Stimulated activated naive CD8-positive, alpha-beta T cell treated with anti-CD3 and anti-CD28 coated beads, Interleukin-15, amount 100 ng/mL, for 72 hours (primary cell): ENCODE measurements around the gene ISG15.
"Not testable (repeated sequence)": the region's sequence is repeated elsewhere in the genome, so short reads cannot be mapped to it uniquely, and the experiment has no call there.

Experiments
- ATAC-seq: fragments of 150-1000 bp; cut with Tn5 transposase; 2 replicates; pipeline ENCODE4 v1.10.0; 2021; ENCODE audit warnings: mild to moderate bottlenecking, moderate library complexity
- DNase-seq, 2 donors: peaks; one replicate each; pipeline ENCODE4 v3.0.0; 2021 to 2022
- H3K27ac Mint-ChIP-seq, 2 donors: one replicate each; pipeline ENCODE4 v1.8.0; 2022; ENCODE audit warnings: mild to moderate bottlenecking in 2 of 2, mixed read lengths in 2 of 2, moderate library complexity in 2 of 2
- H3K27me3 Mint-ChIP-seq: one replicate; pipeline ENCODE4 v1.8.0; 2022; ENCODE audit warnings: mixed read lengths
- H3K4me1 Mint-ChIP-seq: one replicate; pipeline ENCODE4 v1.8.0; 2022; ENCODE audit warnings: mild to moderate bottlenecking, mixed read lengths
- H3K4me3 Mint-ChIP-seq, 2 donors: one replicate each; pipeline ENCODE4 v1.8.0; 2022; ENCODE audit warnings: mild to moderate bottlenecking in 2 of 2, mixed read lengths in 2 of 2, moderate library complexity in 1 of 2
- H3K9me3 Mint-ChIP-seq, 2 donors: one replicate each; pipeline ENCODE4 v1.8.0; 2022; ENCODE audit warnings: mixed read lengths in 2 of 2

ISG15 gene

GRCh38 chr1:1011396-1011949 is 1.8 kb upstream of the ISG15 start:
- Mint-ChIP-seq H3K4me3 (no peak overlapping the region), H3K27ac (peak overlapping the region in 1 of 2 donors; percentile 27), H3K27me3 (peaks cover 5% of the 10 kb centered on the region), H3K4me1 (peaks cover 30% of the 10 kb centered on the region), H3K9me3 (no peaks in the 10 kb centered on the region)
- ATAC-seq (no peak), DNase-seq (no peak)

GRCh38 chr1:1012736-1013104 is 577 bp upstream of the ISG15 start:
- ATAC-seq: peak; percentile 26
- H3K9me3 Mint-ChIP-seq, DNase-seq, H3K27me3 Mint-ChIP-seq: not testable (repeated sequence)
- peaks cover 37% of the 10 kb centered on the region for H3K4me1 Mint-ChIP-seq
- peak overlapping the region; percentile 91 to 99 for H3K4me3 Mint-ChIP-seq
- peak overlapping the region; percentile 88 to 99 for H3K27ac Mint-ChIP-seq

- H3K4me3 Mint-ChIP-seq: peak overlapping the region; percentile 91 to 99
- H3K9me3 Mint-ChIP-seq: no peaks in the 10 kb centered on the region
- peak overlapping the region; percentile 92 to 99 for H3K27ac Mint-ChIP-seq
- no peaks in the 10 kb centered on the region for H3K27me3 Mint-ChIP-seq
- DNase-seq (no peak), ATAC-seq (no peak)
- peaks cover 37% of the 10 kb centered on the region for H3K4me1 Mint-ChIP-seq
Measured at GRCh38 chr1:1013922-1014648, 788 bp downstream of the ISG15 start.

- ATAC-seq: no peak
- H3K4me3 Mint-ChIP-seq: peak overlapping the region; percentile 91 to 99
- H3K4me1 Mint-ChIP-seq: peaks cover 37% of the 10 kb centered on the region
- no peak for DNase-seq
- peak overlapping the region; percentile 92 to 99 for H3K27ac Mint-ChIP-seq
- no peaks in the 10 kb centered on the region for H3K9me3 Mint-ChIP-seq
- no peaks in the 10 kb centered on the region for H3K27me3 Mint-ChIP-seq
Measured at GRCh38 chr1:1014799-1015681, 1.7 kb downstream of the ISG15 start.

GRCh38 chr1:1017397-1018320 is 4.4 kb downstream of the ISG15 start:
- DNase-seq, H3K27me3 Mint-ChIP-seq, H3K27ac Mint-ChIP-seq, H3K9me3 Mint-ChIP-seq, ATAC-seq: not testable (repeated sequence)
- Mint-ChIP-seq H3K4me3 (peak overlapping the region; percentile 15 to 52), H3K4me1 (peaks cover 53% of the 10 kb centered on the region)

- not testable (repeated sequence) for H3K27ac Mint-ChIP-seq, H3K4me3 Mint-ChIP-seq, H3K9me3 Mint-ChIP-seq, ATAC-seq, DNase-seq
- Mint-ChIP-seq H3K4me1 (peaks cover 53% of the 10 kb centered on the region), H3K27me3 (peaks cover 13% of the 10 kb centered on the region)
Measured at GRCh38 chr1:1018321-1018685, 5.0 kb downstream of the ISG15 start.

GRCh38 chr1:1019122-1019999 is 6.1 kb downstream of the ISG15 start:
- peak; percentile 73 for ATAC-seq
- Mint-ChIP-seq H3K4me3 (peak overlapping the region; percentile 57 to 64), H3K9me3 (no peaks in the 10 kb centered on the region), H3K27me3 (peaks cover 15% of the 10 kb centered on the region), H3K4me1 (peaks cover 44% of the 10 kb centered on the region), H3K27ac (peak overlapping the region in 1 of 2 donors; percentile 19)
- DNase-seq: peak; percentile 81 to 87

GRCh38 chr1:1020000-1020404 is 6.7 kb downstream of the ISG15 start, which contains the start of gene AGRN:
AGRN (plus strand) TSS chr1:1020120; CDS start chr1:1020173, 53 bp downstream.
- DNase-seq: peak in 1 of 2 donors; percentile 51

GRCh38 chr1:1020415-1021009 is 7.2 kb downstream of the ISG15 start:
- ATAC-seq (peak; percentile 20), DNase-seq (peak in 1 of 2 donors; percentile 47)
- Mint-ChIP-seq H3K9me3 (no peaks in the 10 kb centered on the region), H3K27me3 (peaks cover 15% of the 10 kb centered on the region), H3K4me3 (peak overlapping the region; percentile 56 to 70), H3K27ac (no peak overlapping the region), H3K4me1 (peaks cover 33% of the 10 kb centered on the region)

More at GRCh38 chr1:1020000-1020404, 6.7 kb downstream of the ISG15 start, which contains the start of gene AGRN:
- Mint-ChIP-seq H3K27ac (peak within 1 kb of the TSS in 1 of 2 donors; percentile 19), H3K4me3 (peak within 1 kb of the TSS; percentile 69 to 84), H3K27me3 (peaks cover 15% of the 10 kb centered on the region), H3K4me1 (peaks cover 38% of the 10 kb centered on the region), H3K9me3 (no peaks in the 10 kb centered on the region)
- ATAC-seq: peak; percentile 34

- Mint-ChIP-seq H3K4me3 (peak overlapping the region; percentile 56 to 70), H3K9me3 (no peaks in the 10 kb centered on the region), H3K27ac (no peak overlapping the region), H3K4me1 (peaks cover 33% of the 10 kb centered on the region), H3K27me3 (peaks cover 15% of the 10 kb centered on the region)
- ATAC-seq (no peak), DNase-seq (no peak)
Measured at GRCh38 chr1:1021010-1021919, 8.0 kb downstream of the ISG15 start.

- ATAC-seq (no peak), DNase-seq (no peak)
- Mint-ChIP-seq H3K9me3 (no peaks in the 10 kb centered on the region), H3K27me3 (peaks cover 15% of the 10 kb centered on the region), H3K4me1 (peaks cover 32% of the 10 kb centered on the region), H3K27ac (no peak overlapping the region), H3K4me3 (no peak overlapping the region)
Measured at GRCh38 chr1:1021920-1022259, 8.6 kb downstream of the ISG15 start.

GRCh38 chr1:1022302-1023009 is 9.2 kb downstream of the ISG15 start:
- no peak for ATAC-seq
- peaks cover 15% of the 10 kb centered on the region for H3K27me3 Mint-ChIP-seq
- H3K4me3 Mint-ChIP-seq: no peak overlapping the region
- H3K27ac Mint-ChIP-seq: no peak overlapping the region
- H3K9me3 Mint-ChIP-seq: no peaks in the 10 kb centered on the region
- H3K4me1 Mint-ChIP-seq: peaks cover 27% of the 10 kb centered on the region
- no peak for DNase-seq
